ENCODE data around the gene HDAC9. TPM values are rescaled to one million over a fixed set of nuclear protein-coding genes. Genes with fewer than 3 reads are reported as not detected.

Gene HDAC9
- total and polyA plus RNA-seq, 2 experiments from 2014 or later, result 32.7 to 101 TPM

DNA sequence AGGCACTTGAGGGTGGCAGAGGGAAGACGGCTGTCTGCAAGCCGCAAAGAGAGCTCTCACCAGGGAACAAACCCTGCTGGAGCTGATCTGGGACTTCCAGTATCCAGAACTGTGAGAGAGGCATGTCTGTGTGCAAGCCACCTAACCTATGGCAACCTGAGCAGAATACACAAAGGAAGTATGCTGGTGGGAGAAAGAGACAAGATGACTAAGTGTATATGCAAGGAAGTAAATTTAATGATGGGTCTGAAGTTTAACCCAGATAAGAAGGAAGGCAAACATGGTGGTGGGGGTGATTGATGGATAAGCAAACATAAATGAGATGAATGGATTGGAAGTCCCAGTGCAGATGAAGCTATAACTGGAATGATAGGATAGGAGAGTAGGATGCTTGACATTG lies 328.6 kb downstream of the HDAC9 start:
- no peaks in the 10 kb centered on the region for H3K4me1 ChIP-seq (ENCODE audit: low read depth)
- H3K27me3 ChIP-seq, result no peaks in the 10 kb centered on the region
- no peak for TF ChIP-seq CTCF (IDR thresholded peaks at IDR 0.05; ENCODE audit: low read depth, low read length)
- no peaks in the 10 kb centered on the region for H3K36me3 ChIP-seq
- no peak overlapping the region for H3K27ac ChIP-seq
- DNase-seq (ENCODE audit: low read depth in 1 of 2, low spot score in 1 of 2), result no peak
- no peaks in the 10 kb centered on the region for H3K9me3 ChIP-seq (ENCODE audit: low read depth)
- H3K4me3 ChIP-seq, result no peak overlapping the region

- DNase-seq (ENCODE audit: low read depth in 1 of 2, low spot score in 1 of 2), result no peak
- no peak for TF ChIP-seq CTCF (IDR thresholded peaks at IDR 0.05; ENCODE audit: low read depth, low read length)
- Histone ChIP-seq H3K4me1 (ENCODE audit: low read depth) (no peaks in the 10 kb centered on the region), H3K27ac (no peak overlapping the region), H3K27me3 (no peaks in the 10 kb centered on the region), H3K36me3 (no peaks in the 10 kb centered on the region), H3K9me3 (ENCODE audit: low read depth) (no peaks in the 10 kb centered on the region), H3K4me3 (no peak overlapping the region)
Observed at GRCh38 chr7:18828260-18828993, 332.9 kb downstream of the HDAC9 start.

GRCh38 chr7:18828994-18829857 lies 333.7 kb downstream of the HDAC9 start:
- no peaks in the 10 kb centered on the region for H3K9me3 ChIP-seq (ENCODE audit: low read depth)
- no peaks in the 10 kb centered on the region for H3K36me3 ChIP-seq
- H3K4me1 ChIP-seq (ENCODE audit: low read depth), result no peaks in the 10 kb centered on the region
- DNase-seq (ENCODE audit: low read depth in 1 of 2, low spot score in 1 of 2), result no peak
- H3K4me3 ChIP-seq, result no peak overlapping the region
- no peak overlapping the region for H3K27ac ChIP-seq
- H3K27me3 ChIP-seq, result no peaks in the 10 kb centered on the region
- TF ChIP-seq CTCF (IDR thresholded peaks at IDR 0.05; ENCODE audit: low read depth, low read length), result no peak

- H3K27ac ChIP-seq, result no peak overlapping the region
- H3K27me3 ChIP-seq, result no peaks in the 10 kb centered on the region
- TF ChIP-seq CTCF (IDR thresholded peaks at IDR 0.05; ENCODE audit: low read depth, low read length), result no peak
- no peaks in the 10 kb centered on the region for H3K9me3 ChIP-seq (ENCODE audit: low read depth)
- no peaks in the 10 kb centered on the region for H3K36me3 ChIP-seq
- peak in 1 of 2 donors; percentile 79 for DNase-seq (ENCODE audit: low read depth in 1 of 2, low spot score in 1 of 2)
- no peaks in the 10 kb centered on the region for H3K4me1 ChIP-seq (ENCODE audit: low read depth)
- H3K4me3 ChIP-seq, result no peak overlapping the region
Observed at GRCh38 chr7:18829858-18830285, 334.3 kb downstream of the HDAC9 start.

DNA sequence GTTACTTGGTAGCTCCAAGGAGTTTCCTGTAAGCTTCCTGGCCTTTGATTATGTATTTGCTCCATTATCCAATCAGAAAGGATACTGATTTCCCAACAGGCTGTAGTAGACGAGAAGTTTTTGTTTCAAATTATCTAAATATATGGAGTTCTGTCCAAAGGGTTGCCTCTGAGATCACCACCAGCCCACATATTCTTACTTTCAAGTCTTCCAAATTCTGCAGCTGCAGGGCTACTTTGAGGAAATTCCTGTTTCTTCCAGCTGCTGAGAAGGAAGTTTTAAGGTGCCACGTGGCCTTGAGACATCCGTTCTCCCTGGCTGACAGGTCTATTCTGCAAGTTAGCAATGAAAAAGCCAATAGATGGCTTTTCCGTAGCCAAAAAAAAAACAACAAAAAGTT lies 335.9 kb downstream of the HDAC9 start:
- Histone ChIP-seq H3K36me3 (no peaks in the 10 kb centered on the region), H3K27ac (no peak overlapping the region), H3K4me3 (no peak overlapping the region), H3K27me3 (no peaks in the 10 kb centered on the region), H3K4me1 (ENCODE audit: low read depth) (no peaks in the 10 kb centered on the region), H3K9me3 (ENCODE audit: low read depth) (no peaks in the 10 kb centered on the region)
- DNase-seq (ENCODE audit: low read depth in 1 of 2, low spot score in 1 of 2), result peak in 1 of 2 donors; percentile 35
- no peak for TF ChIP-seq CTCF (IDR thresholded peaks at IDR 0.05; ENCODE audit: low read depth, low read length)
